ENCODE results near the gene NOL12. TPM values are rescaled to one million over a fixed set of nuclear protein-coding genes. Genes with fewer than 3 reads are reported as not detected.

NOL12 gene
- total RNA-seq, 6 donors from 2014 or later = 23.5 to 89.1 (median 26.7) TPM

- DNase-seq (peak in 1 of 2 donors; percentile 52), ATAC-seq (ENCODE audit: low FRiP score in 2 of 2) (peak in 1 of 2 donors; percentile 14)
- peak overlapping the region; percentile 57 to 66 (median 64) for H3K4me3 ChIP-seq
- H3K4me1 ChIP-seq = peaks cover 56 to 64% (median 57%) of the 10 kb centered on the region in 4 donors
- peaks cover 0 to 11% (median 1%) of the 10 kb centered on the region in 4 donors for H3K36me3 ChIP-seq
- TF ChIP-seq CTCF (IDR thresholded peaks at IDR 0.05) (no peak), POLR2A (IDR thresholded peaks at IDR 0.05) (no peak), POLR2AphosphoS5 (IDR thresholded peaks at IDR 0.05) (no peak), EP300 (IDR thresholded peaks at IDR 0.05) (no peak)
- WGBS, 2 donors = 5 to 21% methylated on average over 6 to 18 of the region's 27 CpGs
- H3K27me3 ChIP-seq = no peaks in the 10 kb centered on the region
- peak overlapping the region; percentile 61 to 90 (median 86) for H3K27ac ChIP-seq
- no peaks in the 10 kb centered on the region for H3K9me3 ChIP-seq
Measured at GRCh38 chr22:37639771-37640590, 46.2 kb upstream of the NOL12 start.

- DNase-seq = no peak
- no peaks in the 10 kb centered on the region for H3K9me3 ChIP-seq
- H3K27me3 ChIP-seq = no peaks in the 10 kb centered on the region
- peak overlapping the region in 3 of 4 donors; percentile 57 to 65 (median 64) for H3K4me3 ChIP-seq
- H3K36me3 ChIP-seq = peaks cover 0 to 18% (median 1%) of the 10 kb centered on the region in 4 donors
- peak overlapping the region; percentile 61 to 90 (median 86) for H3K27ac ChIP-seq
- peak in 1 of 2 donors; percentile 2 for ATAC-seq (ENCODE audit: low FRiP score in 2 of 2)
- whole genome bisulfite sequencing, 2 donors = 54 to 75% methylated on average over 3 to 23 of the region's 24 CpGs
- H3K4me1 ChIP-seq = peaks cover 48 to 55% (median 51%) of the 10 kb centered on the region in 4 donors
- TF ChIP-seq POLR2A (IDR thresholded peaks at IDR 0.05) (peak in 1 of 4 donors; percentile 20), POLR2AphosphoS5 (IDR thresholded peaks at IDR 0.05) (no peak), CTCF (IDR thresholded peaks at IDR 0.05) (no peak), EP300 (IDR thresholded peaks at IDR 0.05) (no peak)
Measured at GRCh38 chr22:37640591-37641560, 45.3 kb upstream of the NOL12 start.

- Histone ChIP-seq H3K4me3 (no peak overlapping the region), H3K27me3 (no peaks in the 10 kb centered on the region), H3K36me3 (peaks cover 0 to 19% (median 1%) of the 10 kb centered on the region in 4 donors), H3K4me1 (peaks cover 41 to 48% (median 45%) of the 10 kb centered on the region in 4 donors), H3K27ac (peak overlapping the region in 1 of 4 donors; percentile 90), H3K9me3 (no peaks in the 10 kb centered on the region)
- no peak for ATAC-seq (ENCODE audit: low FRiP score in 2 of 2)
- TF ChIP-seq EP300 (IDR thresholded peaks at IDR 0.05) (no peak), POLR2A (IDR thresholded peaks at IDR 0.05) (no peak), POLR2AphosphoS5 (IDR thresholded peaks at IDR 0.05) (no peak), CTCF (IDR thresholded peaks at IDR 0.05) (no peak)
- WGBS, 2 donors = 87 to 100% methylated on average over 4 to 5 of the region's 5 CpGs
- DNase-seq = no peak
Measured at GRCh38 chr22:37641561-37641949, 44.6 kb upstream of the NOL12 start.

GRCh38 chr22:37643225-37643847, 42.8 kb upstream of the NOL12 start:
- DNase-seq (peak in 1 of 2 donors; percentile 85), ATAC-seq (ENCODE audit: low FRiP score in 2 of 2) (peak; percentile 87 to 88)
- no peak for TF ChIP-seq POLR2AphosphoS5 (IDR thresholded peaks at IDR 0.05)
- TF ChIP-seq CTCF (IDR thresholded peaks at IDR 0.05) = peak; percentile 88 to 94 (median 93)
- 29 to 90% methylated on average over 3 to 9 of the region's 9 CpGs for WGBS, 2 donors
- H3K27ac ChIP-seq = no peak overlapping the region
- H3K4me3 ChIP-seq = no peak overlapping the region
- peaks cover 0 to 33% (median 3%) of the 10 kb centered on the region in 4 donors for H3K36me3 ChIP-seq
- peaks cover 33 to 37% (median 36%) of the 10 kb centered on the region in 4 donors for H3K4me1 ChIP-seq
- no peaks in the 10 kb centered on the region for H3K9me3 ChIP-seq
- H3K27me3 ChIP-seq = no peaks in the 10 kb centered on the region
